ENCODE measurements around the gene CDV3.

GRCh38 chr3:133568294-133569014 is 5.0 kb upstream of the CDV3 start:
- TF ChIP-seq POLR2A (IDR thresholded peaks at IDR 0.05; ENCODE audit: low read depth, low read length) (no peak), CTCF (IDR thresholded peaks at IDR 0.05; ENCODE audit: extremely low read depth in 1 of 2, insufficient read depth in 1 of 2, low read depth in 1 of 2, low read length in 2 of 2) (no peak)

Data from endothelial cell of umbilical vein (primary cell).